ENCODE data around the gene DLGAP1.
A peak's percentile ranks its signal among the peaks of the same experiment; 100 is the strongest.

DLGAP1 gene

GRCh38 chr18:3450799-3451182 is 1004.3 kb downstream of the DLGAP1 start:
- DNase-seq (ENCODE audit: low spot score): no peak

- DNase-seq (ENCODE audit: low spot score): peak; percentile 66
Observed at GRCh38 chr18:3450012-3450798, 1004.9 kb downstream of the DLGAP1 start, which contains the start of gene TGIF1. TGIF1 (plus strand) TSS chr18:3450172; CDS start chr18:3450490, 318 bp downstream.

GRCh38 chr18:3449512-3450011 is 1005.5 kb downstream of the DLGAP1 start:
- DNase-seq (ENCODE audit: low spot score): peak; percentile 75

- peak; percentile 75 for DNase-seq (ENCODE audit: low spot score)
Observed at GRCh38 chr18:3448838-3449511, 1006.1 kb downstream of the DLGAP1 start.

GRCh38 chr18:3447895-3448837 is 1006.9 kb downstream of the DLGAP1 start:
- DNase-seq (ENCODE audit: low spot score): peak; percentile 89

- peak; percentile 73 for DNase-seq (ENCODE audit: low spot score)
Observed at GRCh38 chr18:3447068-3447894, 1007.8 kb downstream of the DLGAP1 start.

Measured in hematopoietic multipotent progenitor cell treated with erythropoietin and hydrocortisone succinate and interleukin-3 and kit ligand, for 15 days (in vitro differentiated cells).